Nephron (organoid): ENCODE results near the gene ATAD5.

Experiments used
- H3K27ac Mint-ChIP-seq, 3 experiments: 2 replicates each; pipeline ENCODE4 v1.8.0; 2020; ENCODE audit warnings: mixed read lengths in 3 of 3, mild to moderate bottlenecking in 2 of 3, moderate library complexity in 1 of 3
- H3K27me3 Mint-ChIP-seq: 2 replicates; pipeline ENCODE4 v1.8.0; 2021; ENCODE audit warnings: low read depth, mild to moderate bottlenecking, moderate library complexity, mixed read lengths
- H3K36me3 Mint-ChIP-seq: 2 replicates; pipeline ENCODE4 v1.8.0; 2020; ENCODE audit warnings: low read depth, mixed read lengths
- H3K4me1 Mint-ChIP-seq: 2 replicates; pipeline ENCODE4 v1.8.0; 2020; ENCODE audit warnings: mixed read lengths
- H3K4me3 Mint-ChIP-seq, 3 experiments: 2 replicates each; pipeline ENCODE4 v1.8.0; 2020; ENCODE audit warnings: mild to moderate bottlenecking in 3 of 3, mixed read lengths in 3 of 3, moderate library complexity in 2 of 3
- H3K9me3 Mint-ChIP-seq: 2 replicates; pipeline ENCODE4 v1.8.0; 2020; ENCODE audit warnings: mixed read lengths
- CTCF ChIP-seq, 3 experiments: fragments of 200-600 bp; sonication (generic); IDR thresholded peaks; one replicate each; pipeline ENCODE4 v1.5.0; 2021; ENCODE audit warnings: antibody characterized with exemption in 3 of 3; ENCODE audit not compliant: unreplicated experiment in 3 of 3

The ATAD5 gene

GRCh38 chr17:30831663-30832437 is at the start of gene ATAD5:
TSS of gene ATAD5 (plus strand) at chr17:30831966. CDS start at chr17:30832348, 382 bp downstream.
- peak within 1 kb of the TSS; percentile 78 to 87 (median 84) for H3K27ac Mint-ChIP-seq
- H3K36me3 Mint-ChIP-seq: peaks cover 15% of the 10 kb centered on the region
- no peaks in the 10 kb centered on the region for H3K9me3 Mint-ChIP-seq
- H3K4me3 Mint-ChIP-seq: peak within 1 kb of the TSS; percentile 94 to 95 (median 95)
- TF ChIP-seq CTCF (IDR thresholded peaks at IDR 0.05; ENCODE audit: unreplicated experiment in 3 of 3): no peak
- no peaks in the 10 kb centered on the region for H3K27me3 Mint-ChIP-seq
- peaks cover 28% of the 10 kb centered on the region for H3K4me1 Mint-ChIP-seq

GRCh38 chr17:30782206-30782605 is 49.6 kb upstream of the ATAD5 start:
- Mint-ChIP-seq H3K4me3 (no peak overlapping the region), H3K27ac (no peak overlapping the region), H3K36me3 (peaks cover 32% of the 10 kb centered on the region), H3K4me1 (no peaks in the 10 kb centered on the region), H3K27me3 (no peaks in the 10 kb centered on the region), H3K9me3 (no peaks in the 10 kb centered on the region)
- no peak for TF ChIP-seq CTCF (IDR thresholded peaks at IDR 0.05; ENCODE audit: unreplicated experiment in 3 of 3)

GRCh38 chr17:30788918-30789317 is 42.8 kb upstream of the ATAD5 start:
- TF ChIP-seq CTCF (IDR thresholded peaks at IDR 0.05; ENCODE audit: unreplicated experiment in 3 of 3): no peak
- no peaks in the 10 kb centered on the region for H3K27me3 Mint-ChIP-seq
- no peak overlapping the region for H3K4me3 Mint-ChIP-seq
- H3K27ac Mint-ChIP-seq: peak overlapping the region in 1 of 3 experiments; percentile 33
- peaks cover 51% of the 10 kb centered on the region for H3K36me3 Mint-ChIP-seq
- H3K4me1 Mint-ChIP-seq: no peaks in the 10 kb centered on the region
- no peaks in the 10 kb centered on the region for H3K9me3 Mint-ChIP-seq

GRCh38 chr17:30790279-30790678 is 41.5 kb upstream of the ATAD5 start:
- H3K27me3 Mint-ChIP-seq: no peaks in the 10 kb centered on the region
- H3K9me3 Mint-ChIP-seq: no peaks in the 10 kb centered on the region
- no peak for TF ChIP-seq CTCF (IDR thresholded peaks at IDR 0.05; ENCODE audit: unreplicated experiment in 3 of 3)
- no peak overlapping the region for H3K4me3 Mint-ChIP-seq
- peaks cover 52% of the 10 kb centered on the region for H3K36me3 Mint-ChIP-seq
- no peaks in the 10 kb centered on the region for H3K4me1 Mint-ChIP-seq
- no peak overlapping the region for H3K27ac Mint-ChIP-seq

- Mint-ChIP-seq H3K4me1 (no peaks in the 10 kb centered on the region), H3K9me3 (no peaks in the 10 kb centered on the region), H3K4me3 (no peak overlapping the region), H3K27me3 (no peaks in the 10 kb centered on the region), H3K27ac (peak overlapping the region in 1 of 3 experiments; percentile 1), H3K36me3 (peaks cover 65% of the 10 kb centered on the region)
- TF ChIP-seq CTCF (IDR thresholded peaks at IDR 0.05; ENCODE audit: unreplicated experiment in 3 of 3): no peak
Measured at GRCh38 chr17:30793282-30793977, 38.3 kb upstream of the ATAD5 start.
